22Rv1 (cell line): ENCODE results near the gene GABARAPL1.

Experiments
- H3K27ac ChIP-seq: fragments of 450-650 bp; 2 replicates; pipeline ENCODE4 v1.5.1; 2017
- CTCF ChIP-seq: fragments of 450-650 bp; IDR thresholded peaks from 2 replicates; pipeline ENCODE4 v1.5.1; 2017; ENCODE audit warnings: mild to moderate bottlenecking
- ZFX ChIP-seq: fragments of 450-650 bp; IDR thresholded peaks from 2 replicates; pipeline ENCODE4 v1.6.1; 2017; ENCODE audit warnings: antibody characterized with exemption, borderline replicate concordance

Gene GABARAPL1

GRCh38 chr12:10247436-10248058 is 34.9 kb downstream of the GABARAPL1 start:
- H3K27ac ChIP-seq, result no peak overlapping the region
- no peak for TF ChIP-seq ZFX
- no peak for TF ChIP-seq CTCF

- no peak overlapping the region for H3K27ac ChIP-seq
- TF ChIP-seq CTCF (no peak), ZFX (no peak)
Observed at GRCh38 chr12:10249690-10250455, 37.2 kb downstream of the GABARAPL1 start.

GRCh38 chr12:10251669-10252068 is 39.0 kb downstream of the GABARAPL1 start:
- H3K27ac ChIP-seq, result no peak overlapping the region
- TF ChIP-seq ZFX (no peak), CTCF (no peak)

- no peak overlapping the region for H3K27ac ChIP-seq
Observed at GRCh38 chr12:10252201-10252600, 39.5 kb downstream of the GABARAPL1 start.

GRCh38 chr12:10256064-10256463 is 43.4 kb downstream of the GABARAPL1 start:
- no peak for TF ChIP-seq CTCF
- no peak for TF ChIP-seq ZFX

More at GRCh38 chr12:10252201-10252600, 39.5 kb downstream of the GABARAPL1 start:
- TF ChIP-seq CTCF, result no peak
- TF ChIP-seq ZFX, result no peak

GRCh38 chr12:10260927-10261326 is 48.2 kb downstream of the GABARAPL1 start:
- H3K27ac ChIP-seq, result no peak overlapping the region
- TF ChIP-seq ZFX (no peak), CTCF (no peak)

More at GRCh38 chr12:10256064-10256463, 43.4 kb downstream of the GABARAPL1 start:
- no peak overlapping the region for H3K27ac ChIP-seq

- no peak for TF ChIP-seq CTCF
- TF ChIP-seq ZFX, result no peak
- H3K27ac ChIP-seq, result no peak overlapping the region
Observed at GRCh38 chr12:10268037-10268436, 55.4 kb downstream of the GABARAPL1 start.
